MM.1S (cell line): ENCODE measurements around the gene CBLB.
"Not testable (repeated sequence)": the region's sequence is repeated elsewhere in the genome, so short reads cannot be mapped to it uniquely, and the experiment has no call there.

ENCODE experiments used
- DNase-seq: peaks from one replicate; pipeline ENCODE4 v3.0.0-alpha.2; 2015
- H2AFZ ChIP-seq: fragments of 300-600 bp; sonication (generic); 2 replicates; pipeline ENCODE4 v1.6.0; 2016; ENCODE audit warnings: antibody characterized with exemption, low read length
- H3F3A ChIP-seq: fragments of 300-600 bp; sonication (generic); 2 replicates; pipeline ENCODE4 v1.6.1; 2016; ENCODE audit warnings: mild to moderate bottlenecking, antibody characterized with exemption, low read length, moderate library complexity, mixed read lengths; ENCODE audit not compliant: insufficient read depth
- H3K27ac ChIP-seq: fragments of 300-600 bp; sonication (generic); 2 replicates; pipeline ENCODE4 v1.5.1; 2016; ENCODE audit warnings: mild to moderate bottlenecking, low read length
- H3K27me3 ChIP-seq: fragments of 300-600 bp; sonication (generic); replicated peaks from 2 replicates; pipeline ENCODE4 v1.6.0; 2016; ENCODE audit warnings: low read length; ENCODE audit not compliant: insufficient read depth
- H3K36me3 ChIP-seq: fragments of 300-600 bp; sonication (generic); replicated peaks from 2 replicates; pipeline ENCODE4 v1.6.1; 2016; ENCODE audit warnings: mild to moderate bottlenecking, low read length, mixed read lengths; ENCODE audit not compliant: insufficient read depth
- H3K4me1 ChIP-seq: fragments of 300-600 bp; sonication (generic); 2 replicates; pipeline ENCODE4 v1.6.1; 2016; ENCODE audit warnings: low read length, mixed read lengths
- H3K4me2 ChIP-seq: fragments of 300-600 bp; sonication (generic); 2 replicates; pipeline ENCODE4 v1.6.0; 2016; ENCODE audit warnings: low read depth, low read length
- H3K4me3 ChIP-seq: fragments of 300-600 bp; sonication (generic); 2 replicates; pipeline ENCODE4 v1.5.1; 2016; ENCODE audit warnings: low read length, mixed read lengths
- H3K79me2 ChIP-seq: fragments of 300-600 bp; sonication (generic); 2 replicates; pipeline ENCODE4 v1.6.1; 2016; ENCODE audit warnings: mixed run types, low read length, mixed read lengths
- H3K9ac ChIP-seq: fragments of 300-600 bp; sonication (generic); 2 replicates; pipeline ENCODE4 v1.6.1; 2016; ENCODE audit warnings: low read length, mixed read lengths
- H3K9me2 ChIP-seq: fragments of 300-600 bp; sonication (generic); replicated peaks from 2 replicates; pipeline ENCODE4 v1.6.1; 2016; ENCODE audit warnings: mild to moderate bottlenecking, low read length, mixed read lengths; ENCODE audit not compliant: insufficient read depth
- H3K9me3 ChIP-seq: fragments of 300-600 bp; sonication (generic); replicated peaks from 2 replicates; pipeline ENCODE4 v1.6.1; 2016; ENCODE audit warnings: mild to moderate bottlenecking, low read length, mixed read lengths; ENCODE audit not compliant: insufficient read depth
- H4K20me1 ChIP-seq: fragments of 300-600 bp; sonication (generic); 2 replicates; pipeline ENCODE4 v1.6.1; 2016; ENCODE audit warnings: mild to moderate bottlenecking, low read length, moderate library complexity, mixed read lengths; ENCODE audit not compliant: insufficient read depth
- CTCF ChIP-seq: fragments of 300-600 bp; sonication (generic); IDR thresholded peaks from 2 replicates; pipeline ENCODE4 v1.5.1; 2016; ENCODE audit warnings: antibody characterized with exemption, low read length, mixed read lengths
- EZH2 ChIP-seq: fragments of 300-600 bp; sonication (generic); optimal IDR thresholded peaks from 2 replicates; pipeline ENCODE3; 2017; ENCODE audit warnings: low read depth, mild to moderate bottlenecking, antibody characterized with exemption, low read length, mixed read lengths
- EZH2phosphoT487 ChIP-seq: fragments of 300-600 bp; sonication (generic); IDR thresholded peaks from 2 replicates; pipeline ENCODE4 v1.6.1; 2018; ENCODE audit warnings: antibody characterized with exemption, low read length

The CBLB gene

GRCh38 chr3:105821433-105821832, 47.4 kb downstream of the CBLB start:
- Histone ChIP-seq H3K9ac (no peak overlapping the region), H3K4me3 (no peak overlapping the region), H3K4me2 (no peak overlapping the region), H3K9me3 (no peaks in the 10 kb centered on the region), H3K9me2 (no peaks in the 10 kb centered on the region), H3K79me2 (no peaks in the 10 kb centered on the region), H3K36me3 (no peaks in the 10 kb centered on the region), H4K20me1 (no peaks in the 10 kb centered on the region), H3K4me1 (no peaks in the 10 kb centered on the region), H3K27me3 (no peaks in the 10 kb centered on the region), H3K27ac (no peak overlapping the region), H3F3A (no peaks in the 10 kb centered on the region), H2AFZ (no peak overlapping the region)
- TF ChIP-seq EZH2 (no peak), CTCF (no peak)
- no peak for DNase-seq

DNA sequence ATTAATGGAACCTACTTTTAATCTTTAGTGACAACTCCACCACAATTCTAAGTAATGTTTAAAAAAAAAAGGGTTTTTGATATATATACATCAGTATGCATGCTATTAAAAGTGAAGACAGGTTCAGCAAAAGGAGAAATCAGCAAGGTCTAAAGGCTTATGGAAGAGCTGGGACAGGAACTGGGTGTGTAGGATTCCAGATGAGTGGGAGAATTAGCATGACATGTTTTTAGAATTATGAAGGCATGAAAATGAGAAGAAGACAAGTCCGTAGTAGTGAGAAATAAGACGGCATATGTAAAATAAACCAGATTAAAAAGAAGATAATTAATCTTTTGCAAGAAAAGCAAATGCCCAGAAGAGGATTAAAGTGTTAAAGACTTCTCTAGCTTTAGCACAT, 52.0 kb downstream of the CBLB start:
- no peak for DNase-seq
- no peaks in the 10 kb centered on the region for H3K27me3 ChIP-seq
- H3K9ac ChIP-seq = no peak overlapping the region
- H3K36me3 ChIP-seq = no peaks in the 10 kb centered on the region
- no peaks in the 10 kb centered on the region for H3K9me2 ChIP-seq
- no peak overlapping the region for H2AFZ ChIP-seq
- H3K79me2 ChIP-seq = no peaks in the 10 kb centered on the region
- no peak for TF ChIP-seq EZH2
- no peak for TF ChIP-seq CTCF
- no peak for TF ChIP-seq EZH2phosphoT487
- no peaks in the 10 kb centered on the region for H4K20me1 ChIP-seq
- H3K4me3 ChIP-seq = no peak overlapping the region
- H3K4me1 ChIP-seq = no peaks in the 10 kb centered on the region
- no peak overlapping the region for H3K27ac ChIP-seq
- no peak overlapping the region for H3K4me2 ChIP-seq
- no peaks in the 10 kb centered on the region for H3K9me3 ChIP-seq
- H3F3A ChIP-seq = no peaks in the 10 kb centered on the region

GRCh38 chr3:105815331-105815730, 53.5 kb downstream of the CBLB start:
- H3K4me3 ChIP-seq, H3K79me2 ChIP-seq, H4K20me1 ChIP-seq, H3K27ac ChIP-seq, H3K9me2 ChIP-seq, H3K9ac ChIP-seq, H3F3A ChIP-seq, H3K4me1 ChIP-seq, H2AFZ ChIP-seq, DNase-seq, H3K36me3 ChIP-seq, H3K9me3 ChIP-seq, H3K27me3 ChIP-seq, H3K4me2 ChIP-seq: not testable (repeated sequence)

DNA sequence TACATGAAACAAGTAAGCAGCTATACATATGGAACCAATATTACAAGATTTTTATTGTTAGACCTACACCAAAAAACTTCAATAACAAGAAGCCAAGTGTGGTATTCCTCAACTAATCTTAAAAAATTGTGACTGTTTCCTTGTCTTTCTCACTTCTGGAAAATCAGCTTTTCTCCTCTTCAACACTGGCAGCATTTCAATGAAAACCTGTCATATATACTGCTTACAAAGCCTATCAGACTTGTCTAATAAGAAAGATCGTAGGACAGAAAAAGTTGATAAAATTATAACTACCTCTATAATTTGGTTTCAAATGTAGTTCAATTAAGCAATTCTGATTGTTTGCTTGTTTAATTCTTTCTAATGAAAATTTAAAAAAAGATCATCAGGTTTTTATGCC, 55.1 kb downstream of the CBLB start:
- no peaks in the 10 kb centered on the region for H3K9me3 ChIP-seq
- H3F3A ChIP-seq = no peaks in the 10 kb centered on the region
- no peak overlapping the region for H3K27ac ChIP-seq
- no peak overlapping the region for H3K4me2 ChIP-seq
- no peak overlapping the region for H2AFZ ChIP-seq
- no peaks in the 10 kb centered on the region for H4K20me1 ChIP-seq
- no peaks in the 10 kb centered on the region for H3K79me2 ChIP-seq
- DNase-seq = no peak
- H3K9ac ChIP-seq = no peak overlapping the region
- TF ChIP-seq CTCF (no peak), EZH2 (no peak), EZH2phosphoT487 (no peak)
- H3K4me3 ChIP-seq = no peak overlapping the region
- H3K9me2 ChIP-seq = no peaks in the 10 kb centered on the region
- no peaks in the 10 kb centered on the region for H3K36me3 ChIP-seq
- no peaks in the 10 kb centered on the region for H3K27me3 ChIP-seq
- H3K4me1 ChIP-seq = no peaks in the 10 kb centered on the region
